Measurements from ENCODE around the gene INCA1. TPM values are rescaled to one million over a fixed set of nuclear protein-coding genes. Genes with fewer than 3 reads are reported as not detected.

The INCA1 gene
- total RNA-seq, 1 experiment from 2014 or later: 0.23 TPM

DNA sequence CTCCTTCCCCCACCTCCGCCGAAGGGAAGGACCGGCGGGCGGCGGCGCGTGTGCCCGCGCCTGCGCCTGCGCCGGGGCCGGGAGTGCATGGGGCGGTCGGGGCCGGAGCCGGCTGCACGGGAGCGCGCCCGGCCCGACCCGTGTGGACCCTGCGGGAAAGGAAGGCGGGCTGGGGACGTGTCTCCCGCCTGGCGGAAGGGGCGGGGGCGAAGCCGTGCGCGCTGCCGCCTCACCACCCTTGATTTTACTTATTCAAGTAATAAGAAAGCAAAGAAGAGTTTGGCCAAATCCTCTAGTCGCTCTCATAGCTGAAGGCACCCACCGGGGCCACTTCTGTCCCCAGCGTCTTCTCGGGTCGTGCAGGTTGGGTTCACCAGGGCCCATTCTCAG lies 48.4 kb downstream of the INCA1 start:
- DNase-seq (ENCODE audit: low spot score): peak; percentile 69

DNA sequence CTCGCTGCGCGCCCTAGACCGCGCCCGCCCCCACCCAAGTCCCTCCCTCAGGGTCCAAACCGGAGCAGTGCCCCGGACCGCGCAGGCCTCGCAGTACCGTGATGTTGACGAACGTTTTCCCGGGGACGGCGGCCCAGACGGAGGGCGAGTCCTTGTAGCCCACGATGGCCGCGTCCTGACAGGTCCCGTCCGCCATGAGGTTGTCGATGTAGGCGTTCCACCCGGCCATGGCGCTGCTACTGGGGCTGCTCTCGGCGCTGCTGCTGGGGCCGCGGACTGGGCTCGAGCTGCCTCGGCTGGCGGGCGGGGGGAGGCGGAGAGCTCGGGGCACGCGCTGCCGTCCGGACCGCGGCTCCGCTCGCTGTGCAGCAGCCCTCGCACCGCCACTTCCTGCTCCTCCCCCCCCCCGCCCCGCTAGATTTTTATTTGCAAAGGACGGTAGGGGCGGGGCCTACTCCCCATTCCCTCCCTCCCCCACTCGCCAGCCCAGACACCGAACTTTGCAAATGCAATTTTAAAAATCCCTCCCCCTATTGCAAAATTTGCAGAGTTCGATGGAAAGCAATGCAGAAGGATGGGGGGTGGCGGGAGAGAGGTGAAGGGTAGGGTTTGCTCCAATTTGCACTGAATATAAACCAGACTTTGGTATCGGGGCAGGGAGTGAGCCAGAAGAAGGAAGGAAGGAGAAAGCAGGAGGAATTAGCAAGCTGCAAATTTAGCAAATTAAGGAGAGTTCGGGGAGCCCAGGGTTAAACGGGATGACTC lies 49.0 kb downstream of the INCA1 start, which contains the start of gene PFN1:
Gene PFN1 (minus strand): TSS at position 365 of the 765 bp plus-strand sequence. CDS start 136 bp downstream, at position 229.
- peak; percentile 68 for DNase-seq (ENCODE audit: low spot score)

DNA sequence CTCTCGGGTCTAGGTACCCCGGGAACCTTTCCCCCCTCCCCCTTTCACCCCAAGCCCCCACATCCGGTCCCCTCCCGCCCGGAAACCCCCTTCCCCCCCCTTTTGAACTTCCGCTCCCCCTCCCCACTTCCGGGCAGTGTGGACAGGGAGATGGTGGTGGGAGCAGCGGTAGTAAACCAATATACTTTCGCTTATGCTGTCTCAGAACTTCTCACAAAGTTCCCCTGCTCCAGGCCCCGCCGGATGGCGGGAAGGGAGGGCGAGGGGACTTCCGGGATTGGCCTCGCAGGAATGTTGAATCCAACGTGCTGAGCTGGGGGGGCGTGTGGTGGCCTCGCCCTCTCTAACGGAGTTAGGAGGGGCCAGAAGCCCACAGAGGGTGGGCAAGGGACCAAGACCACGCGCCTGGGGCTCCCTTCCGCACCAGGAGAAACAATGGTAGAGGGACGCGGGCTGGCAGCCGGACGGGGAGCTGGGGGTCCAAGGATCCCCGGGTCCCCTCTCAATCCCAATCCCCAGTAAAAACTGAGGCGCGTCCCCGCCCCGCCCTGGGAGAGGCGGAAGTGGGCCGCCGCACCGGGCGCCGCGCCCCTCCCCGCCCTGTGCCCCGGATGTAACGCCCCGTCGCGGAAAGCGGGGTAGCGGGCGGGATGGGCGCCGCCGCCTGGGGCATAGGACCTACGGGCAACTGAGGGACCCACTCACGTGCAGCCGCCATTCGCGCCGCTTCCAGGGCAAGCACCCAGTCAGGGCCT lies 49.7 kb downstream of the INCA1 start:
- DNase-seq (ENCODE audit: low spot score): peak; percentile 36

DNA sequence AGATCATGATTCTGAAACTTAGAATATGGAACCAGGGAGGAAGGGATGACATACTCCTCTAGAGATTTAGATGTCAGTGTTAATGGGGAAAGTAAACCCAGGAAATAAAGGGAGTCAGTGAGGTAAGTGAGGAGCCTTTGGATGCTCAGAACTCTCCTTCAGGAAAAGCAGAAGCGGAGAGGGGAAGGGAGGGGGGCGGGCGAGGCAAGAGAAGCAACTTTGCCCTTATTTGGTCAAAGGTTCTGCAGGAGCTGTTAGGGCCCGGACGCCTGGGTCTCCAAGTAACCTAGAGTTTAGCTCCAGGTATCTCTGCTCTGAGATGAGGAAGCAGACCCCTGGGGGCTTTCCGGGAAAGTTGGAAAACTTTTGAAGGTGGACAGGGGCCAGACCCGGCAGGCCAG lies 50.3 kb downstream of the INCA1 start:
- no peak for DNase-seq (ENCODE audit: low spot score)

DNA sequence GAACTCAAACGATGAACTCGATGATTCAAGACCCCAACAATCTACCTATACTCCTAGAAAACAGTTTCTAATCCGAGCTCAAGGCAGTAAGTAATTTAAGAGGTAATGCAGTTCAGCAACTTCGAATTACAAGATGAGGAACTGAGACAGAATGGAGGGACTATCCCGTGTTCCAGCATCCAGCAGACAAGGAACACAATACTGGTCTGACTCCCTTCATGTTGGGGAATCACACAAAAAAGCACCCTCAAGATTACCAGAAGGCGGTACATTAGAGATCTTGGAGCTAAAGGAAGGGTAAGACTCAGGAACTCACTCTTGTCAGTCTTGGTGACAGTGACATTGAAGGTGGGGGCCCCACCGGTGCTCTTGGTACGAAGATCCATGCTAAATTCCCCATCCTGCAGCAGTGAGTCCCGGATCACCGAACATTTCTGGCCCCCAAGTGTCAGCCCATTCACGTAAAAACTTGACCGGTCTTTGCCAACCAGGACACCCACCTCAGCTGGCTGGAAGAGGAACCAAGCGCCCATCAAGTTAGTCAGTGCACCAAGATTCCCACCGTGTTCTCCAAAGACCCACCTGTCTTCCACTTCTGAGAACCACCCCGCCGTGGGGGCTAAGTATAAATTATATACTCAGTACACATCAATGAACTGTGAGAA lies 50.9 kb downstream of the INCA1 start:
- no peak for DNase-seq (ENCODE audit: low spot score)

DNA sequence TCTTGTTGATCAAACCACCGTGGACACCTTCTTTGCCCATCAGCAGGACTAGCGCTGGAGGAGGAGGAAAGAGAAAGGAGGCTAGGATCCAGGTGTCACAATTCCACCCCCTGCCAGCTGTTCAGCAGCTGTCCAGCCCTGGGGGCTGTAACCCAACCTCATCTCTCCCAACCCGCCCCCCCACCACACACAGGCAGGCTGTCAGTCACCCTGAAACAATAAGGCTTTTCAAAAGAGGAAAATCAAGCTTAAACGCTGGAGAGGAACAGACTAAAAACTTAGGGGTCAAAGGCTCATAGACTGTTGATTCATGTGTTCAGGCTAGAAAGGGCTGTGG lies 51.4 kb downstream of the INCA1 start:
- DNase-seq (ENCODE audit: low spot score): no peak

DNA sequence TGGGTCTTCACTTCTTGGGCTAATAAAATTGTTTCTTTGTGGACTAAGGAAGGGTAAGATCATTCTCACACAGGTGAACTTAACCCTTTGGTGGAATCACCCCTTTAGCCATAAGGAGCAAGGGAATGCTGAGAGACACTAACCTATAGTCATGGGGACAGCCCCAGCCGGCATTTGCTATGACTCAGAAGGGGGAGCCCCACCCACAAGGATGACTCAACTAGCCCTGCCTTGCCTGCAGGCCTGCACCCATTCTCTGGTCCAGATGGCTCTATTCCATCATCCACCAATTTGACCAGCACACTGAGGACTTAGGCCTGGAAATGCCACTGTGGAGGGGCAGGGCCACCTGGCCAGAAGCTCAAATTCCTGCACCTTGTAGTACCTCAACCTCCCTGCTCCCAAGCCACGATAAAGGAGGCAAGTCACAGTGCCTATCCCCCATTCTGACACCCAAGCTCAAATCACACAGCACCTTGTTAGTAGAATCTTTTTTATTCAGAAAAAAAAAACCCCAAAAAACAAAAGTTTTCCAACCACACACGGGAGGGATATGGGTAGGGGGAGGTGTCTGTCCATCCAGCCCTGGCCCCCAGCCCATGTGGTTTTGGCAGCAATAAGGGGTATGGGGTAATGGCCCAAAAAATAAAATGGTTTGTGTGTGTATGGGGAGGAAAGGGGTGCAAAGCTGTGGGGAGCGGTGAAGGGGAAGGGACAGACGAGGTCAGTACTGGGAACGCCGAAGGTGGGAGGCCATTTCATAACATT lies 52.0 kb downstream of the INCA1 start:
- peak; percentile 81 for DNase-seq (ENCODE audit: low spot score)

DNA sequence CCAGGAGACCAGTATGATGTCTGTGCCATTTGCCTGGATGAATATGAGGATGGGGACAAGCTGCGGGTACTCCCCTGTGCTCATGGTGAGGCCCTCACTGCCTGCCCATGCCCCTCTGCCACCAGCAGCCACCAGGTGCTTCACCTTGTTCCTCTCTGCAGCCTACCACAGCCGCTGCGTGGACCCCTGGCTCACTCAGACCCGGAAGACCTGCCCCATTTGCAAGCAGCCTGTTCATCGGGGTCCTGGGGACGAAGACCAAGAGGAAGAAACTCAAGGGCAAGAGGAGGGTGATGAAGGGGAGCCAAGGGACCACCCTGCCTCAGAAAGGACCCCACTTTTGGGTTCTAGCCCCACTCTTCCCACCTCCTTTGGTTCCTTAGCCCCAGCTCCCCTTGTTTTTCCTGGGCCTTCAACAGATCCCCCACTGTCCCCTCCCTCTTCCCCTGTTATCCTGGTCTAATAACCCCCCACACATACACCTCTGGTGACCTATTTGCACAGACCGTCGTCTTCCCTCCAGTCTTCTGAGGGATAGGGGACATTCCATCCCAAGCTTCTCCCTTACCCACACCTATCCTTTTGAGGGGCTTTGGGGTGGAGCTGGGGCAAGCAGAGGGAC lies 52.7 kb downstream of the INCA1 start:
- no peak for DNase-seq (ENCODE audit: low spot score)

DNA sequence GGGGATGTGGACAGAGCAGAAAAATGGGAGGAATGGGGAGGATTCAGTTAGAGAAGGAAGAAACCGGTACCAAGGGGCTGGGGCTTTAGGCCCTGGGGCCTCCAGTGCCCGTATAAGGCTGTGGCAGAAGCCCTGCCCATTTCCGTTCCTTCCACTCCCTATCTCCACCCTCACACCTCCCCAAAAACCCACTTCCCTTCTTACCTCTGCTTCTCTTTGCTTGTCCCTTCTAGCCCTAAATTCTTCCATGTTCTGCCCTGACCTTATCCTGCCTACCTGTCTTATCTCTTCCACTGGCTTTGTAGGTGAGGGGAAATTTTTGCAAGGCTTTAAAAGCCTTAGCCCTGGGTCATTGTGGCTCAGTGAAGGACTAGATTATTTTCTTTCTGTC lies 53.2 kb downstream of the INCA1 start:
- DNase-seq (ENCODE audit: low spot score): no peak

DNA sequence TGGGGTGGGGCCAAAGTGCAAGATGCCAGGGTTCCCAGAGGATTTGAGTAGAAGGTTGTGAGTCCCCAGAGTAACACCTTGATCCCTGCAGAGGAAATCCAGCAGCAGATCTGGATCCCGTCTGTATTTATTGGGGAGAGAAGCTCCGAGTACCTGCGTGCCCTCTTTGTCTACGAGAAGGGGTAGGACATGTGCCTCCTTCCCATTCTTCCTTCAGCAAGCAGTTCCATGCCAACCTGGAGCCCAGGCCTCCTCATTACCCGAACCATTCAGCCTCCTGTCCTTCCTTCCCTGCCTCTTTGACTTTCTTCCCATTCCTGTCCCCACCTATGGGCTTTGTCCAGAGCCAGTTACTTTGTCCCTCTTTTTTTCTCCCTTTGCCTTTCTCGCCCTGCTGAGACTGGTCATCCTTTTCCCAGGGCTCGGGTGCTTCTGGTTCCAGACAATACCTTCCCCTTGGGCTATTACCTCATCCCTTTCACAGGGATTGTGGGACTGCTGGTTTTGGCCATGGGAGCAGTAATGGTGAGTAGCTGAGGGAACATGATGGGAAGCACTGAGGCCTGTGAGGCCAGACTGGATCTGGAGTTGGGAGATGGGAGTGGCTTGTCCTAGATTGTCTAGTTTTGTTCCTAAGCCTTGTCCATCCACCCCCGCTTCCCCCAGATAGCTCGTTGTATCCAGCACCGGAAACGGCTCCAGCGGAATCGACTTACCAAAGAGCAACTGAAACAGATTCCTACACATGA lies 54.4 kb downstream of the INCA1 start:
- no peak for DNase-seq (ENCODE audit: low spot score)

DNA sequence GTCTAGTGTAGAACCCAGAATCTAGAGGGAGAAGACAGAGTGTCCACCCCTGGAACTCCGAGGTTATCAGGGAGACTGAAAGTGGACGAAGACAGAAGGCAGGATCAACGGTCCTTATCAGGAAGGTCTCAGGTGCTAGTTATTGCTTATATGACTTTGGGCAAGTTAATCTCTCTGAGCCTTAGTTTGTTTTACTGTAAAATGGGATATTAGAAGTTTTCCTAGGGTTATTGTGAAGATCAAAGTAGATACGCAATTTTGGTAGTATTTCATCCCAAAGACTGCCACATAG lies 56.1 kb downstream of the INCA1 start:
- no peak for DNase-seq (ENCODE audit: low spot score)

DNA sequence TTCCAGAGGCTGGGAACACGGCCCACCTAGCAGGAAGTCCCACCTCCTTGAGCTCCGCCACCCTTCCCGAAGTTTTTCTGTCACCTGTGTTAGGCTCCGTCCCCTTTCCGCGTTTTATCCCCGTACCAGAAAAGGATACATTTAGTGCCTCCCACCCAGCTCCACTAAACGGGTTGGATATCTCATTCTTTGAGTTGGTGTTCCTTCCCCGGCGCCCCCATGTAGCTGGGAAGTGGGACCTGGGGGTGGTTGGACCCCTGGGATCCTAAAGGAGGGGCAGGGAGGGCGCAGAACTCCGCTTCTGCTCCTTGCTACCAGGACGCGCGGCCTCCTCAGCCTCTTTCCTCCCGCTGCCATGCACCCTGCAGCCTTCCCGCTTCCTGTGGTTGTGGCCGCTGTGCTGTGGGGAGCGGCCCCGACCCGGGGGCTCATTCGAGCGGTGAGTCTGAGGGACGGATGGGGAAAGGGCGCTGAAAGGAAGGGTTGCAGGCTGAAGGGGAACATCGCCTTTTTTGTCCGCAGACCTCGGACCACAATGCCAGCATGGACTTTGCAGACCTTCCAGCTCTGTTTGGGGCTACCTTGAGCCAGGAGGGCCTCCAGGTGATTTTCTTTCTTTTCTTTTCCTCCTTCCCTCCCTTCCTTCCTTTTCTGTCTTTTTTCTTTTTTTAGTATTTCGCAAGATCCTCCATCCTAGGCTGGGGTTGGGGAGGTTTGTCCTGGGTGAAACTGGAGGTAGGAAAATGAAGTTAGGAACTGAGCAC lies 56.6 kb downstream of the INCA1 start:
- peak; percentile 66 for DNase-seq (ENCODE audit: low spot score)

DNA sequence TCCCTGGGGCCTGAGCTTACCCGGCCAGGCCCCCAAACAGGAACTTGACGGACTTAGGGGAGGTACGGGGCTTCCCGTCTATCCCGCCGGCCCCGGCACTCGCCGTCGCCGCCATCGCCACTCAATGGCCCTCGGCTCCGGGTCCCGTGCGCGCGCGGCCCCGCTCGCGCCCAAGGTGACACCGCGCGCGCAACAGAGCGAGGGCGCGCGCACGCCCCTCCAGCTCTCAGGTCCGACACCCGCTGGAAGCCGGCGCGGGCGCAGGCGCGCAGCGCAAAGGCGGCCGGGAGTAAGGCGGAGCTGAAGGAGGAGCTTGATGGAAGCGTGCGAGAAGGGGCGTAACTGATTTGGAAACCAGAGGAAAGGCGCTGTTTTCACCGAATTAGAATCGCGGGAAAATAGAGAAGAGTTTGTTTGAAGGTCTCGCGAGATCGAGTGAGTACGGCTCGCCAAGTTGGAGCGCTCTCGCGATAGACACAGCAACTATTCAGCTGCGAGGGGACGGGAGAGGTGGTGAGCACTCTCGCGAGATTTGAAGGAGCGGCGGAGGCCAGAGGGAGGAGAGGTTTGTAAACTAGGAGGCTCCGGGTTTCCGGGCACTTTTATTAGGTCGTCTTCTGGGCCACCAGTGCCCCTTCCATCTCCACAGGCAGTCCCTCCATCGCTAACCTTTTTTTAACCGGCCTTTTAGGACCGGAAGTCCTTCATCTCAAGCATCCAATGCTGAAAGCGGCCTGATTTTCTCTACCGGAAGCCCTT lies 57.3 kb downstream of the INCA1 start, which contains the start of the genes RNF167 and SLC25A11:
Gene RNF167 (plus strand): TSS at position 473 of the 759 bp plus-strand sequence. CDS start 642 bp downstream, outside the sequence.
Gene SLC25A11 (minus strand): TSS at position 251 of the 759 bp plus-strand sequence. CDS start 136 bp downstream, at position 115.
- DNase-seq (ENCODE audit: low spot score): peak; percentile 97

DNA sequence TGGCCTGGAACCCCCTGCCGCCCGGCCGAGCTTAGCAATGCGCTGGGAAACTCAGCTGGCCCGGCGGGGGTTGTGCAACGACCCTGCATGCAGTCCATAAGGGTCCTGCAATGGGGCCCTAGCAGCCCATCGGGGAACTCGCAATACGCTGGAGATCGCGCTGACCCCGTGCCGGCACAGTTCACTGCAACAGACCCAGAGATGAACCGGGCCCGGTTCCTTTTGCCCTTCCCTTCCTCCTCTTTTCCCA lies 57.9 kb downstream of the INCA1 start:
- DNase-seq (ENCODE audit: low spot score): no peak

DNA sequence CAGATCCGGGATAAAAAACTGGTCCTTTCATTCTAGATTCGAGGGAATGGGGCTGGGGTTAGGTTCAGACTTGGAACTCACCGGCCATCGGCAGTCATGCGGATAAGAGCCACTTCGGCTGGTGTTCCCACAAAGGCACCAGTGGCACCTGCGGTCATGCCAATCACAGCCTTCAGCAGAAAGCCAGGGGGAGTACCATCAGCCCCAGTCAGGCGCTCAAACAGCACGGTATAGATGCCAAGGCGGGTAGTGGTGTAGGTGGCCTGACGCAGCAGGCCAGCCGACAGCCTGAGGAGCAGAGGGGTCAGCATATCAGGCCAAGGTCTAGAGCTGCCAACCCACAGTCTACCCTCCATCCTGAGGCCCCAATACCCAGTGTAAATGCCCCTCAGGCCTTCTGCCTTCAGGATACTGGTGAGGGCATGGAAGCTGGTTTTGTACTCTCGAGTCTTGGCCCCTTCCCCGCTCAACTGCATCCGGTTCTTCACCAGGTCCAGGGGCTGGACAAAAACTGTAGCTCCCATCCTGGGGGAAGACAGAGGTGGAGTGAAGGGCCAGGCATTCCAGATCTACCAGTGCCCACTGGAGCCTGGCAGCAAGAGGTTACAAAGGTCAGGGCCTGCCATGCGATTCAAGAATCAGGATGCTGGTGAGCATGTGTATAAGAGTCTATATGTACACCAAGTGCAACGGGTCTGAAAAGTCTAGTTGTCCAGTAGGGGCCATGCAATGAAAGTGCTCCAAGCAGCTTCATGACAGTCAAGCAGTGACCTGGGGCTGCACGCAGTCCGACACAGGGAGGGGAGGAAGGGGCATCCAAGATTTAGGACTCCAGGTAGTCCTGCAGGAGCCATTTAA lies 58.4 kb downstream of the INCA1 start:
- DNase-seq (ENCODE audit: low spot score): no peak
